Sigmoid colon (tissue), 4 donors: ENCODE measurements around the gene MYO9A.

Experiments
- EP300 ChIP-seq, 4 donors: sonication (generic); formaldehyde crosslinking; IDR thresholded peaks; one replicate each; pipeline ENCODE4 v1.6.1; 2017; ENCODE audit warnings: antibody characterized with exemption in 4 of 4
- POLR2A ChIP-seq, 2 donors: fragments of 450-650 bp; IDR thresholded peaks; one replicate each; pipeline ENCODE4 v1.6.1; 2016; ENCODE audit warnings: antibody characterized with exemption in 2 of 2, mild to moderate bottlenecking in 2 of 2, moderate library complexity in 2 of 2
- POLR2AphosphoS5 ChIP-seq, 4 donors: sonication (generic); formaldehyde crosslinking; IDR thresholded peaks; one replicate each; pipeline ENCODE4 v1.6.1; 2017; ENCODE audit warnings: antibody characterized with exemption in 4 of 4
- TF ChIP-seq, protein P1 (sequence below), 4 experiments: fragments of 450-650 bp in 3 of 4; fragments of 200-600 bp in 1 of 4; IDR thresholded peaks; one replicate each; pipeline ENCODE4 v1.5.1; 2016 to 2019; ENCODE audit warnings: antibody characterized with exemption in 4 of 4, mild to moderate bottlenecking in 3 of 4, moderate library complexity in 2 of 4

- TF ChIP-seq, protein P1, sequence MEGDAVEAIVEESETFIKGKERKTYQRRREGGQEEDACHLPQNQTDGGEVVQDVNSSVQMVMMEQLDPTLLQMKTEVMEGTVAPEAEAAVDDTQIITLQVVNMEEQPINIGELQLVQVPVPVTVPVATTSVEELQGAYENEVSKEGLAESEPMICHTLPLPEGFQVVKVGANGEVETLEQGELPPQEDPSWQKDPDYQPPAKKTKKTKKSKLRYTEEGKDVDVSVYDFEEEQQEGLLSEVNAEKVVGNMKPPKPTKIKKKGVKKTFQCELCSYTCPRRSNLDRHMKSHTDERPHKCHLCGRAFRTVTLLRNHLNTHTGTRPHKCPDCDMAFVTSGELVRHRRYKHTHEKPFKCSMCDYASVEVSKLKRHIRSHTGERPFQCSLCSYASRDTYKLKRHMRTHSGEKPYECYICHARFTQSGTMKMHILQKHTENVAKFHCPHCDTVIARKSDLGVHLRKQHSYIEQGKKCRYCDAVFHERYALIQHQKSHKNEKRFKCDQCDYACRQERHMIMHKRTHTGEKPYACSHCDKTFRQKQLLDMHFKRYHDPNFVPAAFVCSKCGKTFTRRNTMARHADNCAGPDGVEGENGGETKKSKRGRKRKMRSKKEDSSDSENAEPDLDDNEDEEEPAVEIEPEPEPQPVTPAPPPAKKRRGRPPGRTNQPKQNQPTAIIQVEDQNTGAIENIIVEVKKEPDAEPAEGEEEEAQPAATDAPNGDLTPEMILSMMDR (IDR thresholded peaks at IDR 0.05), result no peak
- no peak for TF ChIP-seq EP300 (IDR thresholded peaks at IDR 0.05)
- TF ChIP-seq POLR2AphosphoS5 (IDR thresholded peaks at IDR 0.05), result no peak
- TF ChIP-seq POLR2A (IDR thresholded peaks at IDR 0.05), result no peak
These were observed 302.6 kb downstream of the MYO9A start for GRCh38 chr15:71815301-71815700.
